GM12864 (cell line): ENCODE measurements around the gene RIPOR1.

Experiments used
- DNase-seq: peaks from one replicate; pipeline ENCODE4 v3.0.0-alpha.2; 2011; ENCODE audit warnings: low read depth
- H3K4me3 ChIP-seq: 2 replicates; pipeline ENCODE4 v1.5.1; 2011; ENCODE audit warnings: mild to moderate bottlenecking, low read depth, low read length, control low read depth
- CTCF ChIP-seq: IDR thresholded peaks from 2 replicates; pipeline ENCODE4 v1.5.1; 2011; ENCODE audit warnings: low read depth, mild to moderate bottlenecking, moderate library complexity, low read length, control low read depth, inconsistent platforms; ENCODE audit errors: missing control alignments

The RIPOR1 gene

GRCh38 chr16:67540756-67541155 lies 12.1 kb downstream of the RIPOR1 start:
- no peak overlapping the region for H3K4me3 ChIP-seq
- no peak for TF ChIP-seq CTCF
- no peak for DNase-seq

DNA sequence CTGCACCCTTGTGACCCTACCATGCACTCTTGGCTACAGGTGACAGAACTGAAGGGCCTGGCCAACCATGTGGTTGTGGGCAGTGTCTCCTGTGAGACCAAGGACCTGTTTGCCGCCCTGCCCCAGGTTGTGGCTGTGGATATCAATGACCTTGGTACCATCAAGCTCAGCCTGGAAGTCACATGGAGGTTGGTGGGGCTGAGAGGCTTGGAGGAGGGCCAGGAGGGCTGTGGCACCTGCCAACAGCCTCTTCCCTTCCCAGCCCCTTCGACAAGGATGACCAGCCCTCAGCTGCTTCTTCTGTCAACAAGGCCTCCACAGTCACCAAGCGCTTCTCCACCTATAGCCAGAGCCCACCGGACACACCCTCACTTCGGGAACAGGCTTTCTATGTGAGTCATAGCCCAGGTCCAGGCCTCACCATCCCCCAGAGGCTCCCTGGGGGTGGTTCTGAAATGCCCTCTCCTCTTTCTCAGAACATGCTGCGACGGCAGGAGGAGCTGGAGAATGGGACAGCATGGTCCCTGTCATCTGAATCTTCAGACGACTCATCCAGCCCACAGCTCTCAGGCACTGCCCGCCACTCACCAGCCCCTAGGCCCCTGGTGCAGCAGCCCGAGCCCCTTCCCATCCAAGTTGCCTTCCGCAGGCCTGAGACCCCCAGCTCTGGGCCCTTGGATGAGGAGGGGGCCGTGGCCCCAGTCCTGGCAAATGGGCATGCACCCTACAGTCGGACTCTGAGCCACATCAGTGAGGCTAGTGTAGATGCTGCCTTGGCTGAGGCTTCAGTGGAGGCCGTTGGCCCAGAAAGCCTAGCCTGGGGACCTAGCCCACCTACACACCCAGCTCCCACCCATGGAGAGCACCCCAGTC lies 13.0 kb downstream of the RIPOR1 start:
- no peak for TF ChIP-seq CTCF
- no peak for DNase-seq
- H3K4me3 ChIP-seq, result no peak overlapping the region

DNA sequence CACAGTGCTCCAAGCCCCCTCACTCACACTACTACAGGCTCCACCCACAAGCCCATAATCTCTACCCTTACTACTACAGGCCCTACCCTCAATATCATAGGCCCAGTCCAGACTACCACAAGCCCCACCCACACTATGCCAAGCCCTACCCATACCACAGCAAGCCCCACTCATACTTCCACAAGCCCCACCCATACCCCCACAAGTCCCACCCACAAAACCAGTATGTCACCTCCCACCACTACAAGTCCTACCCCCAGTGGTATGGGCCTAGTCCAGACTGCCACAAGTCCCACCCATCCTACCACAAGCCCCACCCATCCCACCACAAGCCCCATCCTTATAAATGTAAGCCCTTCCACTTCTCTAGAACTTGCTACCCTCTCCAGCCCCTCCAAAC lies 13.8 kb downstream of the RIPOR1 start:
- no peak for DNase-seq
- H3K4me3 ChIP-seq, result no peak overlapping the region
- no peak for TF ChIP-seq CTCF

GRCh38 chr16:67543036-67543435 lies 14.4 kb downstream of the RIPOR1 start:
- DNase-seq, result no peak

DNA sequence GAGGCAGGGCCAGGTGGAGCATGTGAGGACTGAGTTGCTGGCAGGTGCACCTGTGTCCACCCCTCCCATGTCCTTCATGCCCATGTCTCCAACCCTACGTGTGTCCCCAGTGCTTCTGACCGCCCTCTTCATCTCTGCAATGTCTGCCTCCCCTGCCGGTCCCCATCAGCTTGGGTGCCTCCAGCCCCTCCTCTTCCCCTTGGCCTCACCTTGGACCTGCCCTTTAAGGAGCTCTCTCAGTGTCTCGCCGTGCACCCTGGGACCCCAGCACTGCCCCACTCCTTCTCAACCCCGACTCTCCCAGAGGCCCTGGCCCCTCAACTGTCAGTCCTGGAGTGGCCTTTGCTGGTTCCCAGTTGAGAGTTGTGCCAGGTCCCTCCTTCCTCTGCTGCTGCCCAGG lies 15.0 kb downstream of the RIPOR1 start:
- no peak overlapping the region for H3K4me3 ChIP-seq
- no peak for TF ChIP-seq CTCF
- no peak for DNase-seq

More at GRCh38 chr16:67543036-67543435, 14.4 kb downstream of the RIPOR1 start:
- no peak for TF ChIP-seq CTCF
- no peak overlapping the region for H3K4me3 ChIP-seq

DNA sequence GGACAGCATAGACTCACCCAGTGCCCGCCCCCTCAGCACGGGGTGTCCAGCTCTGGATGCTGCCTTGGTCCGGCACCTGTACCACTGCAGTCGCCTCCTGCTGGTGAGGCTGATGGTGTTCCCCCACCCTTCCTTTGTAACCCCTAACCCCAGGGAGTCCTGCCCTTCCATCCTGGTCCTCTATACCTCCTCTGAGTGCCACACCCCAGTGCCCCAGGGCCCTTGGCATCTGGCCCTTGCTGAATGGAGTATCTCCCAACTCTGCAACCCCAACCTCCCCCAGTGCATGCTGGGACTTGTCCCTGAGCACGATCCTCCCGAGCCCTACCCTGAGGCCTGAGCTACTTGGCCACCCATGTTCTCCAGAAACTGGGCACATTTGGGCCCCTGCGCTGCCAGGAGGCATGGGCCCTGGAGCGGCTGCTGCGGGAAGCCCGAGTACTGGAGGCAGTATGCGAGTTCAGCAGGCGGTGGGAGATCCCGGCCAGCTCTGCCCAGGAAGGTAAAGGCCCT lies 15.8 kb downstream of the RIPOR1 start:
- TF ChIP-seq CTCF, result peak; percentile 35
- no peak overlapping the region for H3K4me3 ChIP-seq
- no peak for DNase-seq
